ENCODE results near the gene TRRAP. TPM values are rescaled to one million over a fixed set of nuclear protein-coding genes. Genes with fewer than 3 reads are reported as not detected.

The TRRAP gene
- total RNA-seq, 2 experiments from 2014 or later = 45.5 to 48.2 TPM

- no peak for TF ChIP-seq CTCF (IDR thresholded peaks at IDR 0.05)
- Mint-ChIP-seq H3K4me1 (ENCODE audit: low read depth) (no peaks in the 10 kb centered on the region), H3K27me3 (no peaks in the 10 kb centered on the region), H3K27ac (no peak overlapping the region), H3K9me3 (no peaks in the 10 kb centered on the region), H3K4me3 (no peak overlapping the region), H3K36me3 (ENCODE audit: low read depth) (peaks cover 35% of the 10 kb centered on the region)
- ChIA-PET POLR2A (interaction anchor here (0.6 to 0.8 kb wide), 2 partner anchors 35 to 1532 kb away, joined by 3 to 4 read pairs; no protein-coding TSS in a partner anchor), CTCF (no interaction called here)
- DNase-seq (no peak), ATAC-seq (no peak)
- intact Hi-C loops (cut with micrococcal nuclease) = no loop called here
Measured at GRCh38 chr7:98944386-98944785, 66.1 kb downstream of the TRRAP start.

- CTCF ChIA-PET = no interaction called here
- no peaks in the 10 kb centered on the region for H3K27me3 Mint-ChIP-seq
- no peak for DNase-seq
- intact Hi-C loops (cut with micrococcal nuclease) = no loop called here
- ATAC-seq = no peak
- no peaks in the 10 kb centered on the region for H3K4me1 Mint-ChIP-seq (ENCODE audit: low read depth)
- no peak for TF ChIP-seq CTCF (IDR thresholded peaks at IDR 0.05)
- POLR2A ChIA-PET = no interaction called here
- no peak overlapping the region for H3K27ac Mint-ChIP-seq
- no peak overlapping the region for H3K4me3 Mint-ChIP-seq
- peaks cover 43% of the 10 kb centered on the region for H3K36me3 Mint-ChIP-seq (ENCODE audit: low read depth)
- H3K9me3 Mint-ChIP-seq = no peaks in the 10 kb centered on the region
Measured at GRCh38 chr7:98945852-98946251, 67.5 kb downstream of the TRRAP start.

- intact Hi-C loops (cut with micrococcal nuclease) = no loop called here
- ATAC-seq = no peak
- Mint-ChIP-seq H3K36me3 (ENCODE audit: low read depth) (peaks cover 42% of the 10 kb centered on the region), H3K27me3 (no peaks in the 10 kb centered on the region), H3K27ac (no peak overlapping the region), H3K4me3 (no peak overlapping the region), H3K9me3 (no peaks in the 10 kb centered on the region), H3K4me1 (ENCODE audit: low read depth) (no peaks in the 10 kb centered on the region)
- ChIA-PET CTCF (no interaction called here), POLR2A (no interaction called here)
- DNase-seq = no peak
- TF ChIP-seq CTCF (IDR thresholded peaks at IDR 0.05) = no peak
Measured at GRCh38 chr7:98946389-98946788, 68.1 kb downstream of the TRRAP start.

GRCh38 chr7:98949336-98950044, 71.2 kb downstream of the TRRAP start:
- H3K4me3 Mint-ChIP-seq = no peak overlapping the region
- no peaks in the 10 kb centered on the region for H3K4me1 Mint-ChIP-seq (ENCODE audit: low read depth)
- no peaks in the 10 kb centered on the region for H3K9me3 Mint-ChIP-seq

More at GRCh38 chr7:98949336-98950044, 71.2 kb downstream of the TRRAP start:
- H3K36me3 Mint-ChIP-seq (ENCODE audit: low read depth) = peaks cover 54% of the 10 kb centered on the region
- no peak for ATAC-seq
- H3K27me3 Mint-ChIP-seq = no peaks in the 10 kb centered on the region
- ChIA-PET POLR2A (interaction anchor here (1.4 kb wide), 1 partner anchor 11 kb away, joined by 4 read pairs; no protein-coding TSS in a partner anchor), CTCF (no interaction called here)
- intact Hi-C loops (cut with micrococcal nuclease) = no loop called here
- no peak for DNase-seq
- H3K27ac Mint-ChIP-seq = no peak overlapping the region
- no peak for TF ChIP-seq CTCF (IDR thresholded peaks at IDR 0.05)
